GM12864 (cell line): ENCODE measurements around the gene DNAJC11.
A peak's percentile ranks its signal among the peaks of the same experiment; 100 is the strongest.
"Not testable (repeated sequence)": the region's sequence is repeated elsewhere in the genome, so short reads cannot be mapped to it uniquely, and the experiment has no call there.

Experiments used
- DNase-seq: peaks from one replicate; pipeline ENCODE4 v3.0.0-alpha.2; 2011; ENCODE audit warnings: low read depth
- H3K4me3 ChIP-seq: 2 replicates; pipeline ENCODE4 v1.5.1; 2011; ENCODE audit warnings: mild to moderate bottlenecking, low read depth, low read length, control low read depth
- TF ChIP-seq, protein P1 (sequence below): IDR thresholded peaks from 2 replicates; pipeline ENCODE4 v1.5.1; 2011; ENCODE audit warnings: low read depth, mild to moderate bottlenecking, moderate library complexity, low read length, control low read depth, inconsistent platforms; ENCODE audit errors: missing control alignments

DNAJC11 gene

DNA sequence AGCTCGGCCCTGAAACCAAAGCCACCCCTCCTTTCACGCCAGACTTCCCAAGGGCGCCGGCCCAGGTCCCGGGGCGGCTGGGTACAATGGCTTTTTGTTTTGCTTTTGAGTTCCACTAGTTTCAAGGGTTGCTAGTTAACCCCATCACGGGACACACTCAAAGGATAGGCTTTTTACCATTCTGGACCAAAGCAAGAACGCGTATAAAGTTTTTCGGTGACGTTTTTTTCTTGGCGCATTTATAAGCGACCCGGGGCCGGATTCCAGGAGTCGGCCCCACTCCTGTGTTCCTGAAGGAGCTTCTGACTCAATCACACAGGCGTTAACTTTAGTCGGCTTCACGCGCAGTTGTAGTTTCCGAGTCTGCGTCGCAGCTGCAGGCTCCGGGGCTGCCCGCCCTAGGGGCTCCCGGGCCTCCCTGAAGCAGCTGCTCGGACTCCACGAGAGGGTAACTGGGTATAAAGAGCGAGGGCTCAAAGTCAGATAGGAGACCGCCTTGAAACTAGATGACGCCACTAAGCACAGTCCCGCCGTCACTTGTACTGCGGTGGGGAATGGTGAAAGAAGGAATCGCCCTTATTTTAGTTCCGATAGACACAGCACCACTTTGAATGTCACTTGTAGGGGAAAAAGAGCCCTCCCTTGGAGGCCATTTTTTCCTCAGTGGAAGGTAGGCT is 98.2 kb downstream of the DNAJC11 start:
- DNase-seq, result no peak
- H3K4me3 ChIP-seq, result peak overlapping the region; percentile 75
- TF ChIP-seq, protein P1, sequence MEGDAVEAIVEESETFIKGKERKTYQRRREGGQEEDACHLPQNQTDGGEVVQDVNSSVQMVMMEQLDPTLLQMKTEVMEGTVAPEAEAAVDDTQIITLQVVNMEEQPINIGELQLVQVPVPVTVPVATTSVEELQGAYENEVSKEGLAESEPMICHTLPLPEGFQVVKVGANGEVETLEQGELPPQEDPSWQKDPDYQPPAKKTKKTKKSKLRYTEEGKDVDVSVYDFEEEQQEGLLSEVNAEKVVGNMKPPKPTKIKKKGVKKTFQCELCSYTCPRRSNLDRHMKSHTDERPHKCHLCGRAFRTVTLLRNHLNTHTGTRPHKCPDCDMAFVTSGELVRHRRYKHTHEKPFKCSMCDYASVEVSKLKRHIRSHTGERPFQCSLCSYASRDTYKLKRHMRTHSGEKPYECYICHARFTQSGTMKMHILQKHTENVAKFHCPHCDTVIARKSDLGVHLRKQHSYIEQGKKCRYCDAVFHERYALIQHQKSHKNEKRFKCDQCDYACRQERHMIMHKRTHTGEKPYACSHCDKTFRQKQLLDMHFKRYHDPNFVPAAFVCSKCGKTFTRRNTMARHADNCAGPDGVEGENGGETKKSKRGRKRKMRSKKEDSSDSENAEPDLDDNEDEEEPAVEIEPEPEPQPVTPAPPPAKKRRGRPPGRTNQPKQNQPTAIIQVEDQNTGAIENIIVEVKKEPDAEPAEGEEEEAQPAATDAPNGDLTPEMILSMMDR, result no peak

DNA sequence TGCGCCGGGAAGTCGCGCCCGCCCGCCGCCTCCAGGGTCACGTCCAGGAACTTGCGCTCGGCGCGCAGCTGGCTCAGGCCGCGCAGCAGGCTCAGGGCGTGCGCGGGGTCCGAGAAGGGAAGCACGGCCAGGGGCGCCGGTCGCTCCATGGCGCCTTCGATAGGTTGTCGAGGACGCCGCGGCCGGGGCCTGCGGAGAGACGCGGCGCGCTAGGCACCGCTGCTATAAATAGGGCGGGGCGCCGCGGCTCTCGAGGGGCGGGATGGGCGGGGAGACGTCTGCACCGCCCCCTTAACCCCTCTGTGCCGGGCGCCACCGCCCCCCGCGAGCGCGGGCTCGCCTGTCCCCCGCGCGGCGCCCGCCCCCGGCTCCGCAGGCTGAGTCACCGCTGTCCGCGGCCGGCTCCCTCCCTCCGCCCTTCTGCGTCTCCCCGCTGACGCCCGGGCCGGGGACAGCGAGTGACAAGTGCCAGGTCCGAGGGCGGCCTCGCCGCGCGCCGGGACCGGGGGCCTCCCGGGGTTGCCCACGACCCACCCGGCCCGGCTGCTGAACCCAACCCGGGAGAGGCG is 98.9 kb downstream of the DNAJC11 start, which contains the start of gene KLHL21:
TSS of gene KLHL21 (minus strand) at position 201 of the 569 bp plus-strand sequence. CDS start at position 149, 52 bp downstream.
- TF ChIP-seq, protein P1, result no peak
- peak within 1 kb of the TSS; percentile 75 for H3K4me3 ChIP-seq
- no peak for DNase-seq

DNA sequence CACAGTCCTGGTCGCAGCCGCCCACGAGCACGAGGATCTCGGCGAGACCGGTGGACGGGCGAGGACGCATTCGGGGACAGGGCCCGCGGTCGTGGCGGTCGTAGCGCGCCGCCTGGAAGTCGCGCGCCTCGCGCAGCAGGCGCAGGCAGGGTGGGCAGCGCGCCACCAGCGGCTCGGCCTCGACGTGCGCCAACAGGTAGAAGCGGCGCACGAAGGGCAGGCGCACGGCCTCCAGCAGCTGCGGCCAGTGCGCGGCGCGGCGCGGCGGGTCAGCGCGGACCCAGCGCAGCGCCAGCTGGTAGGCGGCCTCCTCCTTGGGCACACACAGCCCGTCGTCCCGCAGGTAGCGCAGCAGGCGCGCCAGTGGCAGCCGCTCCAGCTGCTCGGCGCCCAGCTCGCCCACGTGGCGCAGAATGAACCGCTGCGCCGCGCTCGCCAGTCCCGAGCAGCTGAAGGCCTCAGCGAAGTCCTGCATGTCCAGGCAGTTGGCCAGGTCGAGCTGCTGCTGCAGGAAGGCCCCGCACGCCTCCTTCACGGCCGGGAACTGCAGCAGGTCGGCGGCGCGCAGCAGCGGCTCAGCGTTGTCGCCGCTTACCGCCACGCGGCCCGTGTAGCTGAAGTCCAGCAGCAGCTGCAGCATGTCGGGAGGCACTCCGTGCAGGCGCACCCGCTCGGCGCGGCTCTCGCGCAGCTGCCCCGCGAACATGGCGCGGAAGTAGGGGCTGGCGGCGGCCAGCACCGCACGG is 99.5 kb downstream of the DNAJC11 start:
- DNase-seq, result no peak
- TF ChIP-seq, protein P1, result no peak
- H3K4me3 ChIP-seq, result peak overlapping the region; percentile 75

DNA sequence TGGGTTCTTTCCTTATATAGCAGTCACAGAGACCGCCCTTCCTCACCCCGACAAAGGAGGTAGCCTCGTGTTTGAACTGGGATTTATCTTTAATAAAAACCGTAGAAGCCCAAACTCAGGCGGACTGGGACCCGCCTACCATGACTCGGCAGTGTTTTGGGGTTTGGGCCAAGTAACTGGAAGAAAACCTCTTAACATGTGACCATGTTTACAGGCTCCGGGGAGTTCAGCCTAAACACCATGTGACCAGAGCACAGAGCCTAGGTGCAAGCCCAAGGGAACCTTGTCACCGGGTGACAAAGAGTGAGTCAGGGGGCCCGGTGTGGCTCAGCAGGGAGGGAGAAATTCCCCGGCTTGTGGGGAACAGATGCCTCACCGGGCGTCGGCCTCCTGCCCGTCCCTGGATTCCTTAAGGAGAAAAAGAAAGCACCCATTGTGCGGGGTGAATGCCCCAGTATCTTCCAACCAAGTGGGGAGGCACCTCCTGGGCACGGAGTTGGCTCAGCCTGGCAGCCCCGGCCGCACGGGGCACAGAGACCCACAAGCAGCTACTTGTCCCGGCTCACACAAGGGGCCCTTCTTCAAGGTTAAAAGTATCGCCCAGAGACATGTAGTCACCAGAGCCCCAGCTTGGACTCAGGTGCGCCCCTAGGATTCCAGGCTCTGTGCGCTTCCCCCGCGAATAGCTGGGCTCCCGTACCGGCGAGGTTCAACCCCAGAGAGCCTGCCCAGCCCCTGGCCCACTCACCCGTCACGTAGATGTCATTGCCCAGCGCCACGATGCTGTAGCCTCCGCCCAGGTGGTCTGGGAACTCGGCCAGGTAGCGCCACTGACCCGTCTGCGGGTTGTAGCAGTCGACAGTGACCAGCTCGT is 100.3 kb downstream of the DNAJC11 start:
- H3K4me3 ChIP-seq, result peak overlapping the region; percentile 75
- TF ChIP-seq, protein P1, result no peak
- no peak for DNase-seq

DNA sequence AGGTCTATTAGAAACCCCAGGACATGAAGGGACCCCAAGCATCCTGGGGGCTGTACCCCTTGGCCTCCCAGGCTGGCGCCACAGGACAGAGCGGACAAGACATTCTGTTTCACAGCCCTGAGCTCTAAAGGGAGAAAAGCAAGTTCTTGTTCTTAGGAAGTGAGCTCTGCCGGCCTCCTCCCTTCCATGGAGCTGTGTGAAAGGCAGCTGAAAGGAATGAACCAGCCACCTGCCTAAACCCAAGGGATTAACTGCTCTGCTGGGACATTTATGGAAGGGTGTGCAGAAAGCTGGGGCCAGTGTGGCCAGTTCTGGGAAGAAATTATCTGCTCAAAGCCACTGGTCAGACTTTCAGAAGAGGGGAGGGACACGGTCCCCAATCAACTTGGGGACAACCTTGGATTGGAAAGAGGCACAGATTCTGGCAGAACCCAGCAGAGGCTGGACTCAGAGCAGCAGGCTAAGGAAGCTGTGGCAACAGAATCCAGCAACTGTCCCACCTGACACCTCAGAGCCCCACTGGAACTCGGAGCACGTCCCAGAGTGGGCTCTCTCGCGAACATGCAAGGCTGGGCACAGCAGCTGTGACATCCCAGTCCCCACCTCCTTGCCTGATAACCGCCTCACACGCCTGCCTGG is 101.1 kb downstream of the DNAJC11 start:
- DNase-seq, result no peak
- TF ChIP-seq, protein P1, result no peak

DNA sequence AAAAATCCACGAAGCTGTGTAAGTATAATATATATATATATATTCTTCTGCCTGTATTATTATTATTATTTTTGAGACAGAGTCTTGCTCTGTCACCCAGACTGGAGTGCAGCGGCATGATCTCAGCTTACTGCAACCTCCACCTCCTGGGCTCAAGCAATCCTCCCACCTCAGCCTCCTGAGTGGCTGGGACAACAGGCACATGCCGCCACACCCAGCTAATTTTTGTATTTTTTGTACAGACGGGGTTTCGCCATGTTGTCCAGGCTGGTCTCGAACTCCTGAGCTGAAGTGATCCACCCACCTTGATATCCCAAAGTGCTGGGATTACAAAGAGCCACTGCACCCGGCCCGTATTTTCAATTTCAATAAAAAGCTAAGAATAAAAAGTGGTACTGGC is 101.6 kb downstream of the DNAJC11 start:
- DNase-seq, result not testable (repeated sequence)
- H3K4me3 ChIP-seq, result peak overlapping the region; percentile 75

More for the DNA sequence above, 101.1 kb downstream of the DNAJC11 start:
- peak overlapping the region; percentile 75 for H3K4me3 ChIP-seq
